HL-60 (cell line): ENCODE measurements around the gene TRIM44.

ENCODE experiments used
- CTCF ChIP-seq: IDR thresholded peaks from one replicate; pipeline ENCODE4 v1.5.1; 2011; ENCODE audit warnings: low read length, control low read depth, inconsistent platforms; ENCODE audit not compliant: insufficient read depth
- GABPA ChIP-seq: IDR thresholded peaks from 2 replicates; pipeline ENCODE4 v1.6.1; 2012; ENCODE audit warnings: low read depth
- REST ChIP-seq: IDR thresholded peaks from 2 replicates; pipeline ENCODE4 v1.6.1; 2012; ENCODE audit warnings: low read depth; ENCODE audit not compliant: insufficient replicate concordance

- TF ChIP-seq CTCF = no peak
- TF ChIP-seq REST = no peak
- no peak for TF ChIP-seq GABPA
These were observed 188.8 kb downstream of the TRIM44 start for GRCh38 chr11:35851342-35851741.
